Right ventricle myocardium superior (tissue), 1 donor: ENCODE data around the gene ZMIZ1. TPM values are rescaled to one million over a fixed set of nuclear protein-coding genes. Genes with fewer than 3 reads are reported as not detected.

Experiments used
- ATAC-seq: fragments of 200-7000 bp; cut with Tn5 transposase; one replicate; pipeline ENCODE4 v1.9.1; 2020; ENCODE audit warnings: mild to moderate bottlenecking; ENCODE audit not compliant: poor library complexity
- DNase-seq: peaks from one replicate; pipeline ENCODE4 v3.0.0-alpha.2; 2020
- intact Hi-C: fragments of 100-400 bp; cut with DNase I; formaldehyde crosslinking; loops from one replicate; pipeline ENCODE4 v1.11.2; 2022
- total RNA-seq: library from RNA; stranded (reverse); fragmentation: NEBNext Ultra II Directional; extraction: Animal tissue kit (Norgen Biotek cat#: 25700); gene quantifications from one replicate; pipeline ENCODE4 v1.2.1, GENCODE V29; 2021
- donor health status: DM: no; HTN: yes; CAD: no; lungs with severe emphysema.

Gene ZMIZ1
- total RNA-seq, 1 donor from 2014 or later, result 44.8 TPM

GRCh38 chr10:79048639-79049550, 19.9 kb upstream of the ZMIZ1 start:
- intact Hi-C loops, result no loop called here
- ATAC-seq (no peak), DNase-seq (no peak)

- DNase-seq (no peak), ATAC-seq (no peak)
- intact Hi-C loops, result no loop called here
These were observed 18.6 kb upstream of the ZMIZ1 start for GRCh38 chr10:79049931-79050895.

DNA sequence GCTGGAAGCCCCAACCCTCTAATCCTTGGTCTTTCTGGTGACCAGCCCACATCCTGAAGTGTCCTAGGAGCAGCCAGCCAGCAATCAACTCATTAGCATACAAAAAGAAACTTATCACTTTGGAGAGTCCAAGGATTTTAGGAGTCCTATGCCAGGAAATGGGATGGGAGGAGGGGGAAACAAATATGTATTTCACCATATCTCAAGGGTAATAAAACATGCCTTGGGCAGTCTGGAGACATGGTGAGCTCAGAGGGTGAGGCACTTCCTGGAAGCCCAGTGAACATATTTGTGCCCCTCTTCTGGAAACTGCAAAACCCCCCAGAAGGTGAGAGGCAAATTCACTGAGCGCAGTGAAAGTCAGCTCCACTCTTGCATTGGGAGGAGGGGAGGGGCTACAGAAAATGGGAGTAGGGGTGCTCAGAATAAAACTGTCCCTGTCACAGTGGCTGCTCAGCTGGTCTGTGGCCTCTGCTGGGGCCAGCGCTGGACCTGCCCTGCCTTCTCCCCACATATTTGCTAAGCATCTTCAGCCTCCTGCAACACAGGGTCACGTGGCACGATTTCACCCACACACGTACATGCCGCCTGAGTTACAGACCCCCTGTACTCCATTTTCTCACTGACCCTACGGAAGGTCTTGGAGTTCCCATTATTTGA, 17.7 kb upstream of the ZMIZ1 start:
- intact Hi-C loops, result no loop called here
- ATAC-seq (no peak), DNase-seq (no peak)

DNA sequence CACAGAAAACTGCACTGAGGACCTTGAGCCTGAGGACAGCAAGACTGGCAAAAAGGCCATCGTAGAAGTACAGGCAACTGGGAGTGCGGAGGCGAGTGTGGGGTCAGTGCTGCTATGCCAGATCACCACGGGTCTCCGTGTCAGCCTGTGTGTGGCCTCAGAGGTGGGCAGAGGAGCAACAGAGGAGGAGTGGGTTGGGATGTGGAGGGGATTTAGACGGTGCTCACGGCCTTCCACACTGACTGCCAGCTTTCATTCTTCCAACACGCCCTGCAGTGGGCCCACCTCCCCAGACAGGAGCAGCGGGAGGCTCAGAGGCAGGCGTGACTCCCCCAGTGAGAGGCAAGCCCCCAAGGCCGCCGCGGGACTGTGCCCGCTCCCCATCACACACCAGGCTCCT, 17.0 kb upstream of the ZMIZ1 start:
- intact Hi-C loops, result no loop called here
- no peak for DNase-seq

DNA sequence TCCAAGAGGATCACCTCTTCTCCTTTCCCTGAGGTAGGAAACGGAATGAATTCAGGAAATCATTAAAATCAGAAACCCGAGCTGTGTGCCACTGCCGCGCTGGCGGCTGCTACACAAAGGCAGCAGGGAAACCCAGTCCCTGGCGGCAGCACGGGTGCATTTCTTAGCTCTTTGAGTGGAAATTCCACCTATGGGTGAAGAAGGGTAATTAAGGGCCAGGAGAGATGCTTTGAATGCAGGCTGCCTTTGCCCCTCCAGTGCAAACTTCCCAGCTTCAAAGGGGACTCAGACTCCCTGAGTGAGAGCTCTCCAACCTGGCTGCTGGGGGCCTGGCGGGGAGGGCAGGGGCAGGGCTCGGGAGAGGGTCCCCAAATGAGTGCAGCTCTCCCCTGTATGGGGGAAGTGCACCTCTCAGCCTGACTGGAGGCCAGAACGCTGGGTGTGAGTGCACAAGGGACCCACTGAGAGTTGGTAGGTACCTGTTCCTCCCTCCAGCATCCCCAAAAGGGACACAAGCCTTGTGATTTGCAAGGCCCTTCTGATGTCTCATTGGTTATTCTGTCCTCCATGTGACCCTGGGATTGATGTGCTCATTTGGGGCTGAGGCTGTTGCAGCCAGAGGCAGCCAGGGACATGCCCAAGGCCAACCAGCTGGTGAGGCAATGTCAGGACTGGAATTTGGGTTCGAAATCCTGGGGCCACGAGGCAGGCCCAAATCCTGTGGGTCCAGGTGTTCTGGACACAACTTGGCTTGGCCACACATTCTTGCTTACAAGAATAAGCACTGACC, 16.3 kb upstream of the ZMIZ1 start:
- no peak for DNase-seq
- intact Hi-C loops, result no loop called here
- ATAC-seq, result no peak

More for the DNA sequence above, 17.0 kb upstream of the ZMIZ1 start:
- no peak for ATAC-seq

DNA sequence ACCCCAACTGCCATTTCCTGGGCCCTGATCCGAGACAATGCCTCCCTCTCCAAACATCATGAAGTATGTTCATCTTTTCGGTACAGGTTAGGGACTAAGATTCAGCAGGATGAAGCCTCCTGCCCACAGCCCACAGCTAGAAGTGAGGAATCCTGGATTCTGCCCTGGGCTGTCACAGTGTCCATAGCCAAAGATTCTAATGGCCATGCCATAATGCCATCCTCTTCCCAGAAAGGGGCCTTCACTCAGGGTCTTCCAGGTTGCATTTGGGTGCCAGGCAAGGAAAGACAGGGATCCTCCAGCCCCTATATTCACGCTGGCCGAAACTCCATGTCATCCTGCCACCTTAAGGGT, 15.7 kb upstream of the ZMIZ1 start:
- ATAC-seq (no peak), DNase-seq (no peak)
- intact Hi-C loops, result no loop called here

DNA sequence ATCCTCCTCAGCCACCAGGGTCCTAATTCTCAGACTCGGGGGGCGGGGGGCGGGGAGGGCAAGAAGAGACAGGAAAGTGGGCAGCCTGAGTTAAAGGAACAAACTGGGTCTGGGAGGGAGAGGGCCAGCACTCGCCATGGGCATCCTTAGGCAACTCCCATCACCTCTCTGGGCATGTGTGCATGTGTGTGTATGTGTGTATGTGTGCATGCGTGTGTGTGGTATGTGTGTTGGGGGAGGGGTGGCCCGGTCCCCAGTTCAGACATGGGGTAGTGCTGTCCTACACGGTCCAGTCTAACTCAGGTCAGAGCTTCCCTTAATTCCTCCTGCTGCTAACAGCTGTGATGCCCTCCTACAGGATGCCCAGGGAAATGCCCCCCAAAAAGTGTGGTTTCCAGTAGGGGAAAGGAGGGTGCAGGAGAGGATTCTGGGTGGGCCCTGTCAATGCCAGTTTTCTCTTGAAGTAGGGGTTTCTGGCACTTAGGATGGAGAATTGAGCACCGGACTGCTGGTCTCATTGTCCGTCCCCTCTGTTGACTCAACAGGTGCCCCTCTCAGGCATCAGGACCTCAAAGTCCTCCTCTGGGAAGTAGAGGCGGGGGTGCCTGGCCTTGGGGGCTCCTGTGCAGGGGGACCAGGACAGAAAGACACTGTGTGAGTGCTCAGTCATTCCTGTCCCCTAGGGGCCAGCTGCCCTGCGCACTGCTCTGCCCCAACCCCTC, 15.1 kb upstream of the ZMIZ1 start:
- DNase-seq (no peak), ATAC-seq (no peak)
- intact Hi-C loops, result no loop called here

GRCh38 chr10:79054203-79055099, 14.3 kb upstream of the ZMIZ1 start:
- intact Hi-C loops, result no loop called here
- DNase-seq (no peak), ATAC-seq (no peak)

DNA sequence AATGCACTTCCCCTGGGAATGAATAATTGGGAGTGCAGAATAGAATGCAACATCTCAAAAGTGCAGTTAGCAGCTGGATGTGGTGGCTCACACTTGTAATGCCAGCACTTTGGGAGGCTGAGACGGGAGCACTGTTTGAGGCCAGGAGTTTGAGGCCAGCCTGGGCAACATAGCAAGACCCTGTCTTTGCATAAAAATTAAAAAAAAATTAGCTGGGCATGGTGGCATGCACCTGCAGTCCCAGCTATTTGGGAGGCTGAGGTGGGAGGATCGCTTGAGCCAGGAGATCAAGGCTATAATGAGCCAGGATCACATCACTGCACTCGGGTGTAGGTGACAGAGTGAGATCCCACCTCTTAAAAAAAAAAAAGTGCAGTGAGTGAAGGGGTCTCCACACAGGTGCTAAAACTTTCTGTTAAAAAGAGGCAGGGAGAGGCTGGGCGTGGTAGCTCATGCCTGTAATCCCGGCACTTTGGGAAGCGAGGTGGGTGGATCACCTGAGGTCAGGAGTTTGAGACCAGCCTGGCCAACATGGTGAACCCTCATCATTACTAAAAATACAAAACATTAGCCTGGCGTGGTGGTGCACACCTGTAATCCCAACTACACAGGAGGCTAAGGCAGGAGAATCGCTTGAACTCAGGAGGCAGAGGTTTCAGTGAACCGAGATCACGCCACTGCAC, 13.5 kb upstream of the ZMIZ1 start:
- intact Hi-C loops, result no loop called here
- DNase-seq (no peak), ATAC-seq (no peak)

DNA sequence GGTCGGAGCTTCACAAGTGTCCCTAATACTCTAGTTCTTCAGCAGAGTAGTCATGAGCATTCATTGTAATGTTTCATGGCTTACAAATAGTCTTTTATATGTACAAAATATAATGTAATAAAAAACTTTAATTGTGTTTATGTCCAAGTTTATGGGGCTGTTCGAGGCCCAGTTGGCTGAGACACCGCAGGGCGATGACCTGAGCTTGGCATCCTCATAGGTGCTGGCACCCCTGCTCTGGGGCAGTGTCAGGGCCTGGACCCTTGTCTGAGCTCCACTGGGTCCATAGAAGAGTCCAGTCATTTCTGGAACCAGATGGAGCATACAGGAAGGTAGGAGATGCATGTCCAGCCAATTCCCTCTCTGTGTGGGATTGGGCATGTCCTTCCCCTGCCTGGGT, 12.9 kb upstream of the ZMIZ1 start:
- DNase-seq (no peak), ATAC-seq (no peak)
- intact Hi-C loops, result no loop called here

DNA sequence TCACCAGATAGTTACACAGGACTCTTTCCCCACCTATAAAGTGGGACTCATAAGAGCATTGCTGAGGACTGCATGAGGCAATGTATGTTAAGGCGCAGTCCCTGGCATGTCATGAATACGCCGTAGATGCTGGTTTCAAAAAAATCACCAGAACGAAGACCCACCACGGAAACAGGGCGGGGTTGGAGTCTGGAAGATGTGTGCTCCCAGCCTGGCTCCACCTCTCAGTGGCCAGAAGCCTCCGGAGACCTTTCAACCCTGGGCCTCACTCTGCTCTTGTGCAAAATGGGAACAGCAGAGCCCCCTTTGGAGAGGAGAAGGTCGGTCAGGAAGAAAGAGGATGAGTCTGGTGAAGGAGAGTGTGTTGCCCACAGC, 12.4 kb upstream of the ZMIZ1 start:
- no peak for DNase-seq
- intact Hi-C loops, result no loop called here
- no peak for ATAC-seq

- intact Hi-C loops, result no loop called here
- no peak for DNase-seq
- ATAC-seq, result no peak
These were observed 11.9 kb upstream of the ZMIZ1 start for GRCh38 chr10:79056736-79057391.

GRCh38 chr10:79057481-79058275, 11.1 kb upstream of the ZMIZ1 start:
- no peak for DNase-seq
- no peak for ATAC-seq
- intact Hi-C loops, result no loop called here

DNA sequence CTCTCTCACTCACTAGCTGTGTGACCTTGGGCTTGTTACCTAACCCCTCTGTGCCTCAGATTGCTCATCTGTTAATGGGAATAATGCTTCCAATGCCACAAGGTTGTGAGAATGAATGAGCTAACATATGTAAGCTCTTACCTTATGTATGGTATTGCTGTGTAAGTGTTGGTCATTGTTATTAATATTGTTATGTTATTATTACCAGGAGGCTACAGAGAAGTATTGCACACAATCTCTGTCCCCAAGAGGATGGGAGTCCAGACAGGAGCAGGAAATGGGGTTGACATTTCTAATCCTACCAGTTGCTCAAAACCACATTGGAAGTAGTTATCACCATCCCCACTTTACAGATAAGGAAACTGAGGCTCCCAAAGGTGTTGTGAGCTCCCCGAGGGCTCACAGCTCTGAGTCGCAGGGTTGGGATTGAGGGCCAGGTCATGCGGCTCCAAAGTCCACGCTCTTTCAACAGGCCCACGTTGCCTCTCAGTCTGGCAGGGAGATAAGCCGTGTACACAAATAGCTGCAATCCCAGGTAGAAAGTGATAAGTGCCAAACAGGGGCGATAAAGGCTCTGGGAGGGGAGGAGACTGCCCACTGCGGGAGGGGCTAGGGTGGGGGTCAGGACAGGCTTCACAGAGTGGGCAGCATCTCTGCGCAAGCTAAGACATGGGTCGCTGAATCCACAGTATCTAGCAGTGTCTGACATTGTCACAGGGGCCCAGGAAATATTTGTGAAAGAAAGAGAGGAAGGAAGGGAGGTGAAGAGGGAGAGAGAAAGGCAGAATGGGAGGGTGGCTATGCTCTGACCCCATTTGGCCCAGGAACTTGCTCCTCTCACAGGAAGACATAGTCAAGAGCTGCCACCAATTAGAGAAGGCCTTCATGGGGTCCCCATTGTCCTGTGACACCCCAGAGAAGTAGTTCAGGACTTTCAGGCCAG, 9.6 kb upstream of the ZMIZ1 start:
- intact Hi-C loops, result no loop called here
- peak; percentile 44 for ATAC-seq
- no peak for DNase-seq
